PC-9 (cell line): ENCODE measurements around the gene MOV10.

Source experiments
- CTCF ChIP-seq: fragments of 200-600 bp; sonication (generic); conservative IDR thresholded peaks from 2 replicates; pipeline ENCODE4 v1.6.1; 2017; ENCODE audit warnings: mixed run types, antibody characterized with exemption, mild to moderate bottlenecking, moderate library complexity
- EZH2 ChIP-seq: fragments of 200-600 bp; sonication (generic); IDR thresholded peaks from 2 replicates; pipeline ENCODE4 v1.8.0; 2017; ENCODE audit warnings: antibody characterized with exemption, low read depth

- peak; percentile 93 for TF ChIP-seq CTCF
- TF ChIP-seq EZH2 = no peak
Observed at GRCh38 chr1:112718691-112719418, 44.4 kb downstream of the MOV10 start.
